Measurements from ENCODE around the gene SH3D19.

Gene SH3D19

DNA sequence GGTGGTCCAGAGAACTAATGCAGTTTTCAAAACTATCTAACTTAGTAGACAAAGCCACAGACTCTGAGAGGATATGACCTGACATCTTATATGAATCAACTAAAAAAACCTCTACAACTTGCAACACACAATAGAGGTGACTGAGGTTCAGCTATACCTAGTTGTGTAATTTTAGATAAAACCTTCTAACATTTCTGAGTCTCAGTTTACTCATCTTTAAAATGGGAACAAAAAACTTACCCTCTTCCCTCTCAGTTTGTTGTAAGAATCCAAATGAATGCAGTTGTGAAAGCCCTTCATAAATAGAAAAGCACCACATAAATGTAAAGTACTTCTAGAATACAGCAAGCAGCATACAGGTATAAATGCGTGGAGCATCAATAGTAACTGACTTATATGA is 5.9 kb downstream of the SH3D19 start:
- TF ChIP-seq ZFX (IDR thresholded peaks at IDR 0.05), result no peak
- TF ChIP-seq, protein P1, sequence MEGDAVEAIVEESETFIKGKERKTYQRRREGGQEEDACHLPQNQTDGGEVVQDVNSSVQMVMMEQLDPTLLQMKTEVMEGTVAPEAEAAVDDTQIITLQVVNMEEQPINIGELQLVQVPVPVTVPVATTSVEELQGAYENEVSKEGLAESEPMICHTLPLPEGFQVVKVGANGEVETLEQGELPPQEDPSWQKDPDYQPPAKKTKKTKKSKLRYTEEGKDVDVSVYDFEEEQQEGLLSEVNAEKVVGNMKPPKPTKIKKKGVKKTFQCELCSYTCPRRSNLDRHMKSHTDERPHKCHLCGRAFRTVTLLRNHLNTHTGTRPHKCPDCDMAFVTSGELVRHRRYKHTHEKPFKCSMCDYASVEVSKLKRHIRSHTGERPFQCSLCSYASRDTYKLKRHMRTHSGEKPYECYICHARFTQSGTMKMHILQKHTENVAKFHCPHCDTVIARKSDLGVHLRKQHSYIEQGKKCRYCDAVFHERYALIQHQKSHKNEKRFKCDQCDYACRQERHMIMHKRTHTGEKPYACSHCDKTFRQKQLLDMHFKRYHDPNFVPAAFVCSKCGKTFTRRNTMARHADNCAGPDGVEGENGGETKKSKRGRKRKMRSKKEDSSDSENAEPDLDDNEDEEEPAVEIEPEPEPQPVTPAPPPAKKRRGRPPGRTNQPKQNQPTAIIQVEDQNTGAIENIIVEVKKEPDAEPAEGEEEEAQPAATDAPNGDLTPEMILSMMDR (conservative IDR thresholded peaks at IDR 0.05), result no peak
- H3K27ac ChIP-seq, result no peak overlapping the region

DNA sequence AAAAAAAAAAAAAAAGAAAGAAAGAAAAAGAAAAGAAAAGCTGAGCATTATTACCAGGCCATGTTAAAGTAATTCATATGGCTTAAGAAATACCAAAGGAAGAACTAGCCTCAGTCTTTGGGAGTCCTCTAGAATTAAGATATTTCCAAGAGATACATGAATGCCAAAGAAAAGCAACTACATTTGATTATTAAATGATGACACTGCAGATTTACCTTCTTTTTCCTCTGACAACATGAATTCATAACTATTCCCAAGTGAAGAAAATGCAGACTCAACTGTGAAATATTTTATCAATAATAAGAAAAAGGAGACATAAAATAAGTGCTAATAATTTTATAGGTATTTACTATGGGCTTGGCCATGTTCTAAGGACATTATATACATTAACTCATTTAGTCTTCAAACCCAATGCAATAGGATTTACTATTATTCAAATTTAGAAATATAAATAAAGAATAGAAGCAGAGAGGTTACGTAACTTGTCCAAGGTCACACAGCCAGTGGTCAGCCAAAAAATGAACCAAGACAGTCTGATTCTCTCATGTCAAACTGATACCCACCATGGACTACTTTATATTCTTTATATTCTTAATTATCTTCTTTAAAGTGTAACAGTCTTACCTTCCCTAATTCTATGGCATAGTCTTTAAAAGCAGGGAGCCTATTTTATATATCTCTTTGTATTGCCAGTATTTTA is 6.9 kb downstream of the SH3D19 start:
- TF ChIP-seq, protein P1 (conservative IDR thresholded peaks at IDR 0.05), result no peak
- no peak for TF ChIP-seq ZFX (IDR thresholded peaks at IDR 0.05)
- no peak overlapping the region for H3K27ac ChIP-seq

GRCh38 chr4:151316645-151317044 is 8.8 kb downstream of the SH3D19 start:
- no peak overlapping the region for H3K27ac ChIP-seq
- no peak for TF ChIP-seq ZFX (IDR thresholded peaks at IDR 0.05)
- TF ChIP-seq, protein P1 (conservative IDR thresholded peaks at IDR 0.05), result no peak

DNA sequence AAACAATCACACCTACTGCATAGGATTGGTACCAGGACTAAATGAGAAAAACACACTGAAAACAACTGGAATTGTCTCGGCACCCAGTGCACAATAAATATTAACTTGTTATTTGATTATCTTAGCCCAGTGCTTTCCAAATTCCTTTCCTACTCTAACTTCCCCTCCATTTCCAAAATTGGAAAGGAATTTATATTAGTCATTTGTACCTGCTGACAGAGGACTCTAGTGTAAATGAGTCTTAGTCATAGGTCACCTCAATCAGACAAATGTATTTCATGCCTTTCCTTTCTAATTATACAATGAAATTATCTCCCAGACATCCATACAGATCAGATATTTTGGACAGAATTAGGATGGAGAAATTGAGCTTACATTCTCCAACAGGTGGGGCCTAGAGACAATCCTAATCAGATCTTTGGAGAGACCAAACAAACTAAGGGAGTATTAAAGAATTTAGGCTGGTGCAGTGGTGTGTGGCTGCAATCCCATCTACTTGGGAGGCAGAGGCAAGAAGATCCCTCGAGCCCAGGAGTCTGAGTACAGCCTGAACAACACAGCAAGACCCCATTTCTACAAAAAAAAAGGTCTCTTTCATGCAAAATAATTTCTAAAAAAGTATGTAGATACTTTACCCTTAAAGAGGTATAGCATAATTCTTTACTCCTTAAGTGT is 10.1 kb downstream of the SH3D19 start:
- TF ChIP-seq, protein P1 (conservative IDR thresholded peaks at IDR 0.05), result no peak
- no peak for TF ChIP-seq ZFX (IDR thresholded peaks at IDR 0.05)
- no peak overlapping the region for H3K27ac ChIP-seq

DNA sequence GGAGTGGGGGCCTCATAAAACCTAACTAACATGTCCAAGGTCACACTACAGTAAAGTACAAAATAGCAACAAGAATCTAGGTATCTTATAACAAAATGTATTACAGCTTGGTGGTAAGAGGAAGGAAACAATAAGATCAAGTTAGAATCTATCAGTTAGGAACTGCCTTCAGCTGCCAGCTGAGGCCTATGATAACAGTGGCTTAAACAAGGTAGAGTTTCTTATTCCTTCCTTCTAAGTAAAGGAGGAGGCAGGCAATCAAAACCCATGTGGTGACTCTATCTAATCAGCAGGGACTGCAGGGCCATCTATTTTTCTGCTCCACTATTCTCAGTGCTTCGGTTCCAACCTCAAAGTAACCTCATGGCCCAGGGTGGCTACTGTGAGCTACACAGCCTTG is 10.9 kb downstream of the SH3D19 start:
- TF ChIP-seq, protein P1 (conservative IDR thresholded peaks at IDR 0.05), result no peak
- no peak for TF ChIP-seq ZFX (IDR thresholded peaks at IDR 0.05)
- no peak overlapping the region for H3K27ac ChIP-seq

- no peak for TF ChIP-seq ZFX (IDR thresholded peaks at IDR 0.05)
- TF ChIP-seq, protein P1 (conservative IDR thresholded peaks at IDR 0.05), result no peak
- no peak overlapping the region for H3K27ac ChIP-seq
Measured at GRCh38 chr4:151314010-151314355, 11.4 kb downstream of the SH3D19 start.

- no peak overlapping the region for H3K27ac ChIP-seq
- TF ChIP-seq, protein P1 (conservative IDR thresholded peaks at IDR 0.05), result no peak
- no peak for TF ChIP-seq ZFX (IDR thresholded peaks at IDR 0.05)
Measured at GRCh38 chr4:151313306-151314009, 11.9 kb downstream of the SH3D19 start.
